ENCODE results near the gene MAN2C1. TPM values are rescaled to one million over a fixed set of nuclear protein-coding genes. Genes with fewer than 3 reads are reported as not detected.

The MAN2C1 gene
- total and polyA plus RNA-seq, 12 donors: 86.7 to 371 (median 108) TPM

DNA sequence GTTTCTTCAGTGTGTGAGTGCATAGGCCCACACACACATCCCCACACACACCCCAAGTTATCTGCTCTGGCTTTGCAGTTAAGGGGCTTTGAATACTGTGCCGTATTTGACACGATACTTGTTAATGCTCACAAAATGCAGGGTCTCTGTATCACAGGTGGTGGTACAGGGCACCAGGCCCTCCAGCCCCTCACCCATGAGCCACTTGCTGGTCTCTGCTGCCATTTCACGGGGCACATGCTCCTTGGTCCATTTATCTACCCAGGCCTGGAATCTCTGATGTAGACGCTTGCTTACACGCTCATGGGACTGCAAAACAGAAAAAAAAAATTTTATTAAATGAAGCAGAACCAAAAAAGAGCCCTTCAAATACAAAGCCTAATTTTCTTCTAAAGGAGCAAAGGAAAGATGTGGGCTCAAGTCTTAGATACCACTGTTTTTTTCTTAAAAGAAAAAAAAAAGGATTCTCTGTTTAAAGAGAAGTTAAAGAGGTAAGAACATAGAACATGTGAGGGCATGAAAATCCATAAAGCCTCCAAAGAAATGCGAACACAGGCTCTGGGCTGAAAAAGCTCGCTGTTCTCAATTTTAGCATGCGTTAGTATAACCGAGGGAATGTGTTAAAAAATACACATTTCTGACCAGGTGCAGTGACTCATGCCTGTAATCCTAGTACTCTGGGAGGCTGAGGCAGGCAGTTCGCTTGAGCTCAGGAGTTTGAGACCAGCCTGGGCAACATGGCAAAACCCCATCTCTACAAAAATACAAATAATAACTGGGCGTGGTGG lies 3.7 kb upstream of the MAN2C1 start:
- Histone ChIP-seq H3K36me3 (peaks cover 0 to 77% (median 37%) of the 10 kb centered on the region in 9 donors), H3K4me3 (no peak overlapping the region), H3K27ac (no peak overlapping the region), H3K9me3 (no peaks in the 10 kb centered on the region), H3K4me1 (peaks cover 5 to 22% (median 18%) of the 10 kb centered on the region in 9 donors), H3K27me3 (no peaks in the 10 kb centered on the region)
- TF ChIP-seq, protein P1, sequence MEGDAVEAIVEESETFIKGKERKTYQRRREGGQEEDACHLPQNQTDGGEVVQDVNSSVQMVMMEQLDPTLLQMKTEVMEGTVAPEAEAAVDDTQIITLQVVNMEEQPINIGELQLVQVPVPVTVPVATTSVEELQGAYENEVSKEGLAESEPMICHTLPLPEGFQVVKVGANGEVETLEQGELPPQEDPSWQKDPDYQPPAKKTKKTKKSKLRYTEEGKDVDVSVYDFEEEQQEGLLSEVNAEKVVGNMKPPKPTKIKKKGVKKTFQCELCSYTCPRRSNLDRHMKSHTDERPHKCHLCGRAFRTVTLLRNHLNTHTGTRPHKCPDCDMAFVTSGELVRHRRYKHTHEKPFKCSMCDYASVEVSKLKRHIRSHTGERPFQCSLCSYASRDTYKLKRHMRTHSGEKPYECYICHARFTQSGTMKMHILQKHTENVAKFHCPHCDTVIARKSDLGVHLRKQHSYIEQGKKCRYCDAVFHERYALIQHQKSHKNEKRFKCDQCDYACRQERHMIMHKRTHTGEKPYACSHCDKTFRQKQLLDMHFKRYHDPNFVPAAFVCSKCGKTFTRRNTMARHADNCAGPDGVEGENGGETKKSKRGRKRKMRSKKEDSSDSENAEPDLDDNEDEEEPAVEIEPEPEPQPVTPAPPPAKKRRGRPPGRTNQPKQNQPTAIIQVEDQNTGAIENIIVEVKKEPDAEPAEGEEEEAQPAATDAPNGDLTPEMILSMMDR (IDR thresholded peaks at IDR 0.05): no peak
- ATAC-seq: no peak
- DNase-seq: no peak
- WGBS, 2 donors: 97% methylated on average over 11 of the region's 11 CpGs
- intact Hi-C loops (cut with DNase I): loop anchor here in 1 of 10 donors (5.0 kb wide), 1 partner anchor 80 kb away; the partner anchor contains the start of gene SIN3A

DNA sequence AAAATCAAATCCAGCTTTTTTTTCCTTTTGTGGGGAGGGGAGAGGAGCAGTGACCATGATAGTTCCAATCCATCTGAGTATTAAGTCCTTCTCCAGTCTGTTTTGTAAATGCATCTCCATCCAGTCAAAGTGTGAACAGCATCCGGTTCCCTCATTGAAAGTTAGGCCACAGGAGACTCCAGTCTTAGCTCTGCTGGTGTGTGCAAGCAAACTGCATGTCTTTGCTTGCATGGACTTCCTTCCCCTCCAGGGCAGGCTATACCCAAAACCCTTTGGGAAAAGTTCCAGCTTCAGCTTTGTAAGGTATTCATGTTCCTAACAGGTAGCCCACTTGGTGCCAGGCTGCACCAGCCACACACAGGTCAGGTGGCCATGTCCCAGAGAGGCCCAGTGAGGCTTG lies 3.1 kb upstream of the MAN2C1 start:
- ATAC-seq (no peak), DNase-seq (no peak)
- H3K36me3 ChIP-seq: peaks cover 0 to 77% (median 43%) of the 10 kb centered on the region in 9 donors
- TF ChIP-seq, protein P1 (IDR thresholded peaks at IDR 0.05): no peak
- no peaks in the 10 kb centered on the region for H3K27me3 ChIP-seq
- H3K4me1 ChIP-seq: peaks cover 5 to 25% (median 22%) of the 10 kb centered on the region in 9 donors
- no peak overlapping the region for H3K27ac ChIP-seq
- intact Hi-C loops (cut with DNase I): loop anchor here in 1 of 10 donors (5.0 kb wide), 1 partner anchor 81 kb away; the partner anchor contains the start of gene SIN3A
- no peaks in the 10 kb centered on the region for H3K9me3 ChIP-seq
- no peak overlapping the region for H3K4me3 ChIP-seq
- 79 to 86% methylated on average over 1 of the region's 1 CpG for WGBS, 2 donors

DNA sequence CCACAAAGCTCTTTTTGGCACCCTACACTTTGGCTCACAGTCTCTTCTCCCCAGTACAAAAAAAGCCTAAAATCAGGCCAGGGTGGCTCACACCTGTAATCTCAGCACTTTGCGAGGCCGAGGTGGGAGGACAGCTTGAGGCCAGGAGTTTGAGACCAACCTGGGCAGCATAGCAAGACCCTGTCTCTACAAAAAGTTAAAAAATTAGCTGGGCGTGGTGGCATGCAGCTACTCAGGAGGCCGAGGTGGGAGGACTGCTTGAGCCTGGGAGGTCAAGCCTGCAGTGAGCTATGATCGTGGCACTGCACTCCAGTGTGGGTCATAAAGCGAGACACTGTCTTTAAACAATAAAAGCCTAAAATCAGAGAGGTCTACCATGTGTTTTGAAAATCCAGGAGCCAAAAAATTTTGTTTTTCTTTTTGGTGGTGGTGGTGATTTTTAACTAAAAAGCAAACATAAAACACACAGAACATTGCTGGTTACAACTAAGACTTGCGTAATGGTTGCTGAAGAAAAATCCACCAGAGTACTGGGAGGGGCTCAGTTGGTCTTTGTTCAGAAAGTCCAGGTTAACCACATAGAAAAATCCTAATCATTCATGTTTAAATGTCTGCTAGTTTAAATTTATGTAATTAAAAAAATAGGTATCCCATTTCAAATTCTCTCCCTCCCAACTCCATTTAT lies 1.6 kb upstream of the MAN2C1 start:
- Histone ChIP-seq H3K9me3 (no peaks in the 10 kb centered on the region), H3K36me3 (peaks cover 0 to 77% (median 43%) of the 10 kb centered on the region in 9 donors), H3K4me1 (peaks cover 5 to 25% (median 22%) of the 10 kb centered on the region in 9 donors), H3K27ac (peak overlapping the region in 4 of 10 donors; percentile 16 to 100 (median 100)), H3K27me3 (no peaks in the 10 kb centered on the region), H3K4me3 (no peak overlapping the region)
- TF ChIP-seq, protein P1 (IDR thresholded peaks at IDR 0.05): no peak
- ATAC-seq: no peak
- 96 to 97% methylated on average over 7 of the region's 7 CpGs for WGBS, 2 donors
- no peak for DNase-seq
- intact Hi-C loops (cut with DNase I): loop anchor here in 6 of 10 donors (5.0 to 10.0 kb wide), 6 partner anchors 82 to 432 kb away; partner anchors contain the start of genes SIN3A (in 4 of the 6), SNUPN (in 2 of the 6) and IMP3 (in 1 of the 6)

DNA sequence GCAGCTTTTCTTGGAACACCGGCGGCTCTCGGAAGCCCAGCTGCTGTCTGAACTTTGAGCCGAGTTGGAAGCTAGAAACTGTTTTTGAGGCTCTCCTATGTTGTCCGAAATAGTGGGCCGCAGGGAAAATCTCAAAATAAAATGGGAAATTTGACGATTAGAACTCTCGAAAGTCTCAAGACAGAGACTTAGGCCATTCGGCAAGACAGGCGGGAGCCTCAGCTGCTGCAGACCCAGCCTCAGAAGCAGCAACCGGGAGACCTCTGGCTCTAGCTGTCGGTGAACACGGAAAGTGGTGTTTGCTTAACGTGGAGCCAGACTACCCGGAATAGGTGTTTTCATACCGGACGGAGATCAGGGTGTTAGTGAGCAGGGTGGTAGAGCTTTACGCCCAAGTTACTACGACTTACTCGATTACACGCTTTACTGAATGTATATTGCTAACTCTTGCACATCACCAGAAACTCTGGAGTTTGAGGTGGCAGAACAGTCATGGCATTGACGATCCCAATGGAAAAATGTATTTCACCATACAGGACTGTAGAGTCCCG lies 357 bp upstream of the MAN2C1 start:
- 5 to 6% methylated on average over 23 of the region's 23 CpGs for WGBS, 2 donors
- Histone ChIP-seq H3K27ac (peak overlapping the region; percentile 82 to 100 (median 98)), H3K4me1 (peaks cover 5 to 25% (median 22%) of the 10 kb centered on the region in 9 donors), H3K4me3 (peak overlapping the region; percentile 80 to 100 (median 91)), H3K9me3 (no peaks in the 10 kb centered on the region), H3K27me3 (no peaks in the 10 kb centered on the region), H3K36me3 (peaks cover 0 to 77% (median 46%) of the 10 kb centered on the region in 9 donors)
- ATAC-seq (peak in 6 of 8 donors; percentile 2 to 6 (median 4)), DNase-seq (no peak)
- TF ChIP-seq, protein P1 (IDR thresholded peaks at IDR 0.05): no peak
- intact Hi-C loops (cut with DNase I): loop anchor here in 6 of 10 donors (5.0 to 10.0 kb wide), 6 partner anchors 84 to 434 kb away; partner anchors contain the start of genes SIN3A (in 3 of the 6), SNUPN (in 2 of the 6) and IMP3 (in 1 of the 6)
